ENCODE measurements around the gene FAM120A. TPM values are rescaled to one million over a fixed set of nuclear protein-coding genes. Genes with fewer than 3 reads are reported as not detected.
"Not testable (repeated sequence)": the region's sequence is repeated elsewhere in the genome, so short reads cannot be mapped to it uniquely, and the experiment has no call there.

Gene FAM120A
- total RNA-seq, 1 donor from 2014 or later, result 147 TPM

- Mint-ChIP-seq H3K9me3 (no peaks in the 10 kb centered on the region), H3K4me3 (no peak overlapping the region), H3K27me3 (no peaks in the 10 kb centered on the region), H3K27ac (no peak overlapping the region), H3K36me3 (ENCODE audit: low read depth) (peaks cover 46% of the 10 kb centered on the region), H3K4me1 (peaks cover 30% of the 10 kb centered on the region)
- intact Hi-C loops (cut with micrococcal nuclease), result no loop called here
- DNase-seq, result no peak
Observed at GRCh38 chr9:93491593-93492232, 40.2 kb downstream of the FAM120A start.

DNA sequence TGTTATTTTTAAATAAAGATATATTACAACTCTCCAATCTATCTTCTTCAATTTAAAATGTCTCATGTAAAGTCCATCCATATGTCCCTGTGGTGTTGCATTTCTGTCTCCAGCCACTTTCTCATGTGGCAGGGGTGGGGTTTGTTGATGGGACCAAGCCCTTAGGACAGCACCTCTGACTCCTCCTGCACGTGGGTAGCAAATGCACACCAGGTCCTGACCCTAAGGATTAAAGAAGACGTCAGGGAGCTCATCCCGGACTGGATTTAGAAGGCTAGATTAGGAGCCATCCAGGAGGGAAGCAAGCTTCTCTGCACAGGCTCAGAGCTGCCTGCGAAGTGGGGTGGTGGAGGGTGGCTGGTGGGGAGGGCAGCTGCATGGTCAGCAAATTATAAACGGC is 40.8 kb downstream of the FAM120A start:
- Mint-ChIP-seq H3K9me3 (no peaks in the 10 kb centered on the region), H3K36me3 (ENCODE audit: low read depth) (peaks cover 47% of the 10 kb centered on the region), H3K27me3 (no peaks in the 10 kb centered on the region), H3K27ac (peak overlapping the region; percentile 54), H3K4me3 (no peak overlapping the region), H3K4me1 (peaks cover 27% of the 10 kb centered on the region)
- intact Hi-C loops (cut with micrococcal nuclease), result no loop called here
- no peak for DNase-seq

- peaks cover 45% of the 10 kb centered on the region for H3K36me3 Mint-ChIP-seq (ENCODE audit: low read depth)
- no peak overlapping the region for H3K4me3 Mint-ChIP-seq
Observed at GRCh38 chr9:93493949-93494348, 42.5 kb downstream of the FAM120A start.

GRCh38 chr9:93496285-93496684 is 44.8 kb downstream of the FAM120A start:
- no peaks in the 10 kb centered on the region for H3K27me3 Mint-ChIP-seq
- no peak for DNase-seq

More at GRCh38 chr9:93493949-93494348, 42.5 kb downstream of the FAM120A start:
- Mint-ChIP-seq H3K9me3 (no peaks in the 10 kb centered on the region), H3K27me3 (no peaks in the 10 kb centered on the region), H3K4me1 (peaks cover 15% of the 10 kb centered on the region), H3K27ac (no peak overlapping the region)
- intact Hi-C loops (cut with micrococcal nuclease), result no loop called here
- no peak for DNase-seq

GRCh38 chr9:93500571-93501298 is 49.2 kb downstream of the FAM120A start:
- Mint-ChIP-seq H3K36me3 (ENCODE audit: low read depth) (peaks cover 65% of the 10 kb centered on the region), H3K4me3 (peak overlapping the region; percentile 79), H3K27ac (peak overlapping the region; percentile 70), H3K27me3 (no peaks in the 10 kb centered on the region), H3K9me3 (no peaks in the 10 kb centered on the region), H3K4me1 (peaks cover 45% of the 10 kb centered on the region)
- intact Hi-C loops (cut with micrococcal nuclease), result loop anchor here (2.0 kb wide), 2 partner anchors 38 to 50 kb away; partner anchors contain the start of gene FAM120A
- no peak for DNase-seq

More at GRCh38 chr9:93496285-93496684, 44.8 kb downstream of the FAM120A start:
- H3K36me3 Mint-ChIP-seq (ENCODE audit: low read depth), result peaks cover 55% of the 10 kb centered on the region
- peaks cover 28% of the 10 kb centered on the region for H3K4me1 Mint-ChIP-seq
- H3K27ac Mint-ChIP-seq, result no peak overlapping the region
- no peaks in the 10 kb centered on the region for H3K9me3 Mint-ChIP-seq
- no peak overlapping the region for H3K4me3 Mint-ChIP-seq
- intact Hi-C loops (cut with micrococcal nuclease), result no loop called here

DNA sequence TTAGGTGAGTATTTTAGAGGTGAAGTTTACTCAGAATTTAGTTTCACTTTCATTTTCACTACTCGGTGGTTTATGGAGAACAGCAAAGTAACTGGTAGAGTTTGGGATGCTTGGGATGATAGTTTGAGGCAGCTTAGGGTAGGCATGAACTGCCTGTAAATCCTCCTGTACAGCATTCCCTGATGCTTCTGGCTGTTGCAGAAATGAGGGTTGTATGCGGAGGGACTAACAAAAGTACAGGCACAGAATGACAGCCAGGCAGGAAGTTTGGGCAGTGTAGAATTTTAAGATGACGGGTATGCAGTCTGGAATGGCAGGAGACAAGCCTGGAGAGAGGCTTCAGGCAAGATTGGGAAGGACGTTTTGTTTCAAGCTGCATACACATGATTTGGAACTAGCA is 49.9 kb downstream of the FAM120A start:
- Mint-ChIP-seq H3K27me3 (no peaks in the 10 kb centered on the region), H3K4me1 (peaks cover 44% of the 10 kb centered on the region), H3K9me3 (no peaks in the 10 kb centered on the region), H3K4me3 (peak overlapping the region; percentile 79), H3K36me3 (ENCODE audit: low read depth) (peaks cover 64% of the 10 kb centered on the region), H3K27ac (peak overlapping the region; percentile 70)
- intact Hi-C loops (cut with micrococcal nuclease), result loop anchor here (2.0 kb wide), 2 partner anchors 39 to 51 kb away; partner anchors contain the start of gene FAM120A
- DNase-seq, result peak; percentile 69

- no peak overlapping the region for H3K4me3 Mint-ChIP-seq
- peaks cover 61% of the 10 kb centered on the region for H3K36me3 Mint-ChIP-seq (ENCODE audit: low read depth)
- H3K27me3 Mint-ChIP-seq, result no peaks in the 10 kb centered on the region
- H3K27ac Mint-ChIP-seq, result no peak overlapping the region
- peaks cover 57% of the 10 kb centered on the region for H3K4me1 Mint-ChIP-seq
- H3K9me3 Mint-ChIP-seq, result no peaks in the 10 kb centered on the region
- DNase-seq, result no peak
- intact Hi-C loops (cut with micrococcal nuclease), result no loop called here
Observed at GRCh38 chr9:93503381-93503780, 51.9 kb downstream of the FAM120A start.

DNA sequence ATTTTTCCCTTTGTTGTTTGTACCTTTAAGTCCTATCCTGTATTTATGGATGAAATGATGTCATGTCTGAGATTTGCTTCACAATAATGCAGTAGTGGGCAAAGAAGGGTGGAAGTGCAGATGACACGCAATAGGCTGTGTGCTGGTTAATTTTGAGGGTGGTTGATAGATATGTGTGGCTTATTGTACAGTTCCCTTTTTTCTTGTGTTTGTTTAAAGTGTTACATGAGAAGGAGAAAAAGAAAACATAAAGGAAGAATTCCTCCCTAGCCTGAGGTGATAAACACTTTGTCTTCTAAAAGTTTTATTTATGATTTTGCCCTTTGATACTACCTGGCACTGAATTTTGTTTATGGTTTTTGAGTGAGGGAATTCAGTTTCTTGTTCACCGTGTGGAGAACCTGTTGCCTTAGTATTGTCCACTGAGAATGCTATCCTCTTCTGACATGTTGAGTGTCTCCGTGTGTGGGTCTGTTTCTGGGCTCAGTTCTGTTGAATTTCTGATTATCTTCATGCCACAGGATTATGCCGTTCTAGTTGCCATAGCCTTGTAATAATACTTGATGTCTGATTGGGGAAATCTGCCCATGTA is 54.2 kb downstream of the FAM120A start:
- no peak overlapping the region for H3K27ac Mint-ChIP-seq
- H3K27me3 Mint-ChIP-seq, result no peaks in the 10 kb centered on the region

GRCh38 chr9:93507768-93508167 is 56.3 kb downstream of the FAM120A start:
- H3K27ac Mint-ChIP-seq, result peak overlapping the region; percentile 22
- intact Hi-C loops (cut with micrococcal nuclease), result no loop called here
- no peak overlapping the region for H3K4me3 Mint-ChIP-seq
- H3K9me3 Mint-ChIP-seq, result no peaks in the 10 kb centered on the region
- H3K4me1 Mint-ChIP-seq, result peaks cover 42% of the 10 kb centered on the region
- H3K27me3 Mint-ChIP-seq, result no peaks in the 10 kb centered on the region
- DNase-seq, result no peak
- peaks cover 35% of the 10 kb centered on the region for H3K36me3 Mint-ChIP-seq (ENCODE audit: low read depth)

More for the DNA sequence above, 54.2 kb downstream of the FAM120A start:
- DNase-seq, result no peak
- H3K9me3 Mint-ChIP-seq, result no peaks in the 10 kb centered on the region
- intact Hi-C loops (cut with micrococcal nuclease), result no loop called here
- no peak overlapping the region for H3K4me3 Mint-ChIP-seq
- peaks cover 50% of the 10 kb centered on the region for H3K4me1 Mint-ChIP-seq
- H3K36me3 Mint-ChIP-seq (ENCODE audit: low read depth), result peaks cover 48% of the 10 kb centered on the region

GRCh38 chr9:93508207-93508606 is 56.7 kb downstream of the FAM120A start:
- no peak overlapping the region for H3K27ac Mint-ChIP-seq
- no peaks in the 10 kb centered on the region for H3K27me3 Mint-ChIP-seq
- no peaks in the 10 kb centered on the region for H3K9me3 Mint-ChIP-seq
- no peak for DNase-seq
- H3K4me3 Mint-ChIP-seq, result no peak overlapping the region
- peaks cover 33% of the 10 kb centered on the region for H3K36me3 Mint-ChIP-seq (ENCODE audit: low read depth)
- peaks cover 40% of the 10 kb centered on the region for H3K4me1 Mint-ChIP-seq
- intact Hi-C loops (cut with micrococcal nuclease), result no loop called here

- intact Hi-C loops (cut with micrococcal nuclease), result no loop called here
- H3K27ac Mint-ChIP-seq, result no peak overlapping the region
- no peak for DNase-seq
- H3K4me1 Mint-ChIP-seq, result peaks cover 36% of the 10 kb centered on the region
- H3K4me3 Mint-ChIP-seq, result no peak overlapping the region
- H3K36me3 Mint-ChIP-seq (ENCODE audit: low read depth), result peaks cover 29% of the 10 kb centered on the region
- H3K9me3 Mint-ChIP-seq, result no peaks in the 10 kb centered on the region
- no peaks in the 10 kb centered on the region for H3K27me3 Mint-ChIP-seq
Observed at GRCh38 chr9:93509084-93509483, 57.6 kb downstream of the FAM120A start.

- H3K4me3 Mint-ChIP-seq, result no peak overlapping the region
- peaks cover 28% of the 10 kb centered on the region for H3K36me3 Mint-ChIP-seq (ENCODE audit: low read depth)
- no peak for DNase-seq
- peaks cover 33% of the 10 kb centered on the region for H3K4me1 Mint-ChIP-seq
- no peaks in the 10 kb centered on the region for H3K9me3 Mint-ChIP-seq
- intact Hi-C loops (cut with micrococcal nuclease), result no loop called here
- no peaks in the 10 kb centered on the region for H3K27me3 Mint-ChIP-seq
- peak overlapping the region; percentile 16 for H3K27ac Mint-ChIP-seq
Observed at GRCh38 chr9:93510041-93510440, 58.6 kb downstream of the FAM120A start.

GRCh38 chr9:93511228-93511627 is 59.7 kb downstream of the FAM120A start:
- intact Hi-C loops (cut with micrococcal nuclease); H3K27ac Mint-ChIP-seq; H3K4me3 Mint-ChIP-seq; DNase-seq; H3K9me3 Mint-ChIP-seq; H3K27me3 Mint-ChIP-seq: not testable (repeated sequence)
- peaks cover 20% of the 10 kb centered on the region for H3K36me3 Mint-ChIP-seq (ENCODE audit: low read depth)
- H3K4me1 Mint-ChIP-seq, result peaks cover 24% of the 10 kb centered on the region

DNA sequence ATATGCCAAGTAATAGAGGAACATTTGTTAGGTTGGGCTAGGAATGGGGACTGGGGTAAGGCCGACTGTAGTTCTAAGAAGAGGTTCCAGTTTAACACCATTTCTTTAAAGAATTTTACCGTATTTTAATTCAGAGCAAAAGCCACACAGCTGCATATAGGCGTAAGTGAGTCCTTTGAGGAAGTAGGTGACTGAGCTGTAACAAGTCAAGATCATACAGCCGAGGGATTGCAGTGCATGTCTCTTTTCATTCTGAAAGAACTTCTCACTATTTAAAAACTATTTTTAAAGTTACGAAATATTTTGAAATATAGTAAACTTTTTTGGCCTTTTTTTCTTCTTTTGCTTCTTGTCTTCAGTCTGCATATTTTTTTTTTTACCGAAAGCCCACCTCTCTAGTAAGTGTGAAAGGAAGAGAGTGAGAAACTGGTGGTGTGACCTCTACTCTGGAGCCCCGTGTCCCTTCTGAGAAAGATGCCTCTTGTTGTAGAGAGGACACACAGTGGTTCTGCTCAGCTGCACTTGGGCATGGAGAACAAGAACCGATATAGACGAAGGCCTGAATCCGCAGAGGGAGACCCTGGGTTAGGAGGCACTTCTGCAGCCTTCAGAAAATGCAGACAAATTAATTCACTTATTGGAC is 60.8 kb downstream of the FAM120A start:
- Mint-ChIP-seq H3K36me3 (ENCODE audit: low read depth) (peaks cover 23% of the 10 kb centered on the region), H3K4me1 (peaks cover 17% of the 10 kb centered on the region)
- DNase-seq; H3K27me3 Mint-ChIP-seq; H3K9me3 Mint-ChIP-seq; H3K4me3 Mint-ChIP-seq; H3K27ac Mint-ChIP-seq; intact Hi-C loops (cut with micrococcal nuclease): not testable (repeated sequence)
